GM19239 (cell line): ENCODE results near the gene FLAD1.
A peak's percentile ranks its signal among the peaks of the same experiment; 100 is the strongest.
"Not testable (repeated sequence)": the region's sequence is repeated elsewhere in the genome, so short reads cannot be mapped to it uniquely, and the experiment has no call there.

ENCODE experiments used
- DNase-seq: peaks from one replicate; pipeline ENCODE4 v3.0.0; 2011; ENCODE audit warnings: low spot score; ENCODE audit not compliant: insufficient read length
- FAIRE-seq: peaks from 2 replicates; lab custom pipeline; 2011; peaks lifted over from hg19 to GRCh38; lab: Jason Lieb, UNC

The FLAD1 gene

GRCh38 chr1:154986736-154987135, 3.6 kb downstream of the FLAD1 start:
- FAIRE-seq, DNase-seq: not testable (repeated sequence)

- FAIRE-seq (no peak), DNase-seq (no peak)
Observed at GRCh38 chr1:154987326-154987725, 4.2 kb downstream of the FLAD1 start.

- no peak for FAIRE-seq
- no peak for DNase-seq
Observed at GRCh38 chr1:154988058-154988954, 5.2 kb downstream of the FLAD1 start.

- no peak for FAIRE-seq
- DNase-seq: no peak
Observed at GRCh38 chr1:154989195-154989860, 6.2 kb downstream of the FLAD1 start.

GRCh38 chr1:154990276-154990675, 7.1 kb downstream of the FLAD1 start:
- DNase-seq: no peak
- no peak for FAIRE-seq

GRCh38 chr1:154992721-154993571, 9.8 kb downstream of the FLAD1 start:
- no peak for FAIRE-seq
- DNase-seq: no peak

GRCh38 chr1:154993572-154994268, 10.6 kb downstream of the FLAD1 start, which contains the start of gene LENEP:
LENEP (plus strand) TSS chr1:154993586; CDS start chr1:154993608, 22 bp downstream.
- DNase-seq: no peak
- FAIRE-seq: no peak

GRCh38 chr1:154994269-154994587, 11.1 kb downstream of the FLAD1 start:
- DNase-seq (no peak), FAIRE-seq (no peak)

- FAIRE-seq (no peak), DNase-seq (no peak)
Observed at GRCh38 chr1:154994591-154994990, 11.4 kb downstream of the FLAD1 start.

- DNase-seq: not testable (repeated sequence)
Observed at GRCh38 chr1:154995301-154995983, 12.3 kb downstream of the FLAD1 start.

GRCh38 chr1:154996966-154997701, 14.0 kb downstream of the FLAD1 start:
- FAIRE-seq: no peak
- DNase-seq: no peak

More at GRCh38 chr1:154995301-154995983, 12.3 kb downstream of the FLAD1 start:
- not testable (repeated sequence) for FAIRE-seq

GRCh38 chr1:154998201-154998780, 15.1 kb downstream of the FLAD1 start:
- DNase-seq: no peak
- FAIRE-seq: no peak

- FAIRE-seq: peak; percentile 92
Observed at GRCh38 chr1:154998818-154999570, 15.8 kb downstream of the FLAD1 start.

GRCh38 chr1:154999571-155000410, 16.6 kb downstream of the FLAD1 start:
- DNase-seq (no peak), FAIRE-seq (peak; percentile 28)

More at GRCh38 chr1:154998818-154999570, 15.8 kb downstream of the FLAD1 start:
- DNase-seq: peak; percentile 80

- DNase-seq (no peak), FAIRE-seq (no peak)
Observed at GRCh38 chr1:155000411-155000725, 17.2 kb downstream of the FLAD1 start.

- peak; percentile 88 for FAIRE-seq
- no peak for DNase-seq
Observed at GRCh38 chr1:155000726-155001424, 17.7 kb downstream of the FLAD1 start.

GRCh38 chr1:155001425-155001674, 18.2 kb downstream of the FLAD1 start:
- FAIRE-seq (no peak), DNase-seq (no peak)
